ENCODE measurements around the gene PCOLCE2. TPM values are rescaled to one million over a fixed set of nuclear protein-coding genes. Genes with fewer than 3 reads are reported as not detected.

The PCOLCE2 gene
- total RNA-seq, 1 donor from 2014 or later: 2.7 TPM

DNA sequence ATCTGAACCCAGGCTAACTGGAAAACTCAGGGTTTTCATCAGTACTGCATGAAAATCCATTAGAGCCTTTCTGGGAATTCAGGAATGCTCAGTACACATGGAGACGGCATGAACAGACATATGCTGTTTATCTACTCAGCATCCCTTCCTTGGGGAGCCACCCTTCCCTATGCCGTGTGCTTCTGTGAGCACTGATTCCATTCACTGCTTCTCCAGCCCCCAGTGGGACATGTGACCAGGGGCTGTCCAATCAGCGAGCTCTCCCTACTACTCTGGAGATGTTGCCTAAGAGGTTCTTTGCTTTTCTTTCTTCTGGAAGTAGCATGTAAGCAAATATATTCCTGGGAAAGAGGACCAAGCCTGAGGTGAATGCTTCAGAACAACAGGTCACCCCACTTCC is 5.6 kb upstream of the PCOLCE2 start:
- no peak for TF ChIP-seq CTCF (IDR thresholded peaks at IDR 0.05)
- H3K4me1 Mint-ChIP-seq (ENCODE audit: low read depth): peaks cover 7% of the 10 kb centered on the region
- H3K36me3 Mint-ChIP-seq (ENCODE audit: low read depth): no peaks in the 10 kb centered on the region
- H3K9me3 Mint-ChIP-seq (ENCODE audit: low read depth): no peaks in the 10 kb centered on the region
- no peak overlapping the region for H3K27ac Mint-ChIP-seq (ENCODE audit: unreplicated experiment)
- no peaks in the 10 kb centered on the region for H3K27me3 Mint-ChIP-seq (ENCODE audit: low read depth)
- DNase-seq (ENCODE audit: low spot score): no peak
- H3K4me3 Mint-ChIP-seq (ENCODE audit: unreplicated experiment): no peak overlapping the region

GRCh38 chr3:142892714-142893113 is 3.8 kb upstream of the PCOLCE2 start:
- no peak for DNase-seq (ENCODE audit: low spot score)
- H3K27me3 Mint-ChIP-seq (ENCODE audit: low read depth): no peaks in the 10 kb centered on the region
- no peak overlapping the region for H3K4me3 Mint-ChIP-seq (ENCODE audit: unreplicated experiment)
- no peaks in the 10 kb centered on the region for H3K9me3 Mint-ChIP-seq (ENCODE audit: low read depth)
- H3K27ac Mint-ChIP-seq (ENCODE audit: unreplicated experiment): no peak overlapping the region
- no peak for TF ChIP-seq CTCF (IDR thresholded peaks at IDR 0.05)
- H3K4me1 Mint-ChIP-seq (ENCODE audit: low read depth): peaks cover 14% of the 10 kb centered on the region
- no peaks in the 10 kb centered on the region for H3K36me3 Mint-ChIP-seq (ENCODE audit: low read depth)

DNA sequence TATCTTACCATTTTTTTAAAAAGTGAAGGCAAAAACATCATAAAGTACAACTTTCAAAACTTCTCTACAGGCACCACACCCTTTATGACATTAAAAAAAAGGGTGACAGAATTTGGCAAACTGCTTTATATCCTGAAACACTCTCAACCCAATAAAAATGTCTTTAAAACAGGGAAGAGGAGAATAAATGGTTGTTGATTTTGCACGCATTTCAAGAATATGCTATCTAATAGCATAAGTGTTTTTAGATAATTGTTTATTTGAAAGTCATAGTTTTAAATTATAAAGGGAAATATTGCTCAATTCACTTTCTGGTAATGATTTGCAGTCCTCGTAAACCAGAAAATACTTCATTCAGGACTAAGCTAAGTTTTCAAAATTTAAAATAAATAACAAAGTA is 1.7 kb upstream of the PCOLCE2 start:
- no peak overlapping the region for H3K4me3 Mint-ChIP-seq (ENCODE audit: unreplicated experiment)

GRCh38 chr3:142889212-142890014 is 530 bp upstream of the PCOLCE2 start:
- H3K4me1 Mint-ChIP-seq (ENCODE audit: low read depth): peaks cover 15% of the 10 kb centered on the region
- DNase-seq (ENCODE audit: low spot score): no peak
- H3K9me3 Mint-ChIP-seq (ENCODE audit: low read depth): no peaks in the 10 kb centered on the region
- no peak for TF ChIP-seq CTCF (IDR thresholded peaks at IDR 0.05)
- H3K4me3 Mint-ChIP-seq (ENCODE audit: unreplicated experiment): peak overlapping the region; percentile 77
- no peak overlapping the region for H3K27ac Mint-ChIP-seq (ENCODE audit: unreplicated experiment)
- H3K27me3 Mint-ChIP-seq (ENCODE audit: low read depth): no peaks in the 10 kb centered on the region
- no peaks in the 10 kb centered on the region for H3K36me3 Mint-ChIP-seq (ENCODE audit: low read depth)

More for the DNA sequence above, 1.7 kb upstream of the PCOLCE2 start:
- Mint-ChIP-seq H3K9me3 (ENCODE audit: low read depth) (no peaks in the 10 kb centered on the region), H3K36me3 (ENCODE audit: low read depth) (no peaks in the 10 kb centered on the region), H3K27me3 (ENCODE audit: low read depth) (no peaks in the 10 kb centered on the region), H3K27ac (ENCODE audit: unreplicated experiment) (no peak overlapping the region), H3K4me1 (ENCODE audit: low read depth) (peaks cover 15% of the 10 kb centered on the region)
- no peak for TF ChIP-seq CTCF (IDR thresholded peaks at IDR 0.05)
- DNase-seq (ENCODE audit: low spot score): no peak

- H3K4me3 Mint-ChIP-seq (ENCODE audit: unreplicated experiment): peak overlapping the region; percentile 77
- no peaks in the 10 kb centered on the region for H3K36me3 Mint-ChIP-seq (ENCODE audit: low read depth)
- TF ChIP-seq CTCF (IDR thresholded peaks at IDR 0.05): no peak
- H3K9me3 Mint-ChIP-seq (ENCODE audit: low read depth): no peaks in the 10 kb centered on the region
- DNase-seq (ENCODE audit: low spot score): no peak
- H3K4me1 Mint-ChIP-seq (ENCODE audit: low read depth): peaks cover 15% of the 10 kb centered on the region
- H3K27me3 Mint-ChIP-seq (ENCODE audit: low read depth): no peaks in the 10 kb centered on the region
- peak overlapping the region; percentile 17 for H3K27ac Mint-ChIP-seq (ENCODE audit: unreplicated experiment)
These were observed 793 bp downstream of the PCOLCE2 start for GRCh38 chr3:142888099-142888480.
